GM18526 (cell line): ENCODE data around the gene AP1G1.

Experiments
- POLR2A ChIP-seq: IDR thresholded peaks from 3 replicates; pipeline ENCODE4 v1.6.1; 2011; ENCODE audit not compliant: insufficient read length; ENCODE audit errors: extremely low read depth

The AP1G1 gene

GRCh38 chr16:71726476-71727315, 81.9 kb downstream of the AP1G1 start:
- no peak for TF ChIP-seq POLR2A

GRCh38 chr16:71724320-71724751, 84.3 kb downstream of the AP1G1 start, which contains the start of gene PHLPP2:
TSS of gene PHLPP2 (minus strand) at chr16:71724701. CDS start at chr16:71714795, 9,906 bp downstream.
- TF ChIP-seq POLR2A: no peak

DNA sequence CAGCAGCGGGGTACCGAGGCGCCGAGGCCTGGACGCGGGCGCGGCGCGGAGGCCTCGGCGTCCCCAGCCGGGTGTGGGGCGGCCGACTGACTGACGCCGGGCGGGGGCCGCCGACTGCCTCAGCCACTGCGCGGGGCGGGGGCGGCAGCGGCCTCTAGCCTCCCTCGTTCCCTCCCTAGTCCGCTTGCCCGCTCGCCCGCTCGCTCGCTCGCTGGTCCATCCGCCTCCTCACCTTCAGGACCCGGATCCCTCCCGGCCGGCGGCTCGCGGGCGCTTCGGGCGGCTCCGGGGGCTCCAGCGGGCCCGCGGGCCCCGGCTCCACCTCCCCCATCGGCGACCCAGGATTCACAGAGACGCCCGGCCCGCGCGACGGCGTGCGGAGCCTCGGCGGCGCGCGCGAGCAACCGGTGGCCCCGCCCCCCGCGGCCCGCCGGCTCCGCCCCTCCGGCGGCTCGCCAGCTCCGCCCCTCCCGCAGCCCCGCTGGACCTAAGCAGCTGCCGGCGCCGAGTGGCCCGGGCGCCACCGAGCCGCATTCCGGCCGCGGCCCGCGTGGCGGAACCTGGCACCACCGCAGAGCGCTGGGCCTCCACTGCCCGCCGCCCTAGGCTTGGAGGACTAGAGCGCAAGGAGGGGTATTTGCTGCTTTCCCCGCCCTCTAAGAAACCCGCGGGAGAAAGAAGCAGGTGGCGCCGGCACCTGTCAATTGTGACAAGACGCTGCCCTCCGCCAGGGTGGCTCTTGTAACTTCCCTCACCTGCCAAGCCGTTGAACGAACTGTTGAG, 84.9 kb downstream of the AP1G1 start:
- TF ChIP-seq POLR2A: peak; percentile 55

GRCh38 chr16:71722801-71723536, 85.7 kb downstream of the AP1G1 start:
- TF ChIP-seq POLR2A: no peak

DNA sequence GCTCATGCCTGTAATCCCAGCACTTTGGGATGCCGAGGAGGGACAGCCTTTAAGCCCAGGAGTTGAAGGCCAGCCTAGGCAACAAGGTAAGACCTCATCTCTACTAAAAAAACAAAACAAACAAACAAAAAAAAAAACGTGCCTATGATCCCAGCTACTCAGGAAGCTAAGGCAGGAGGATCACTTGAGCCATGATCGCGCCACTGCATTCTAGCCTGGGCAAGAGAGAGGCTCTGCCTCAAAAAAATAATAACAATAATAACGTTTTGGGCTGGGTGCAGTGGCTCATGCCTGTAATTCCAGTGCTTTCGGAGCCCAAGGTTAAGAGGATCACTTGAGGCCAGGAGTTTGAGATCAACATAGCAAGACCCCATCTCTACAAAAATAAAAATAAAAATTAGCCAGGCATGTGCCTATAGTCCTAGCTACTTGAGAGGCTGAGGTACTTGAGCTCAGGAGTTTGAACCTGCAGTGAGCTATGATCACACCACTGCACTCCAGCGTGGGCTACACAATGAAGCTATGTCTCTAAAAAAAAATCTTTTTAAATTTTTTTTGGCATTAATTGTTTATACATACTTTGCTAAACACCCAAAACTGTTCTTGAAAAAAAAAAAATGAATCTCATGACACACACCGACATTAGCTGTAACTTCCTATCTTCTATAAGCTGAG, 87.4 kb downstream of the AP1G1 start:
- no peak for TF ChIP-seq POLR2A

- no peak for TF ChIP-seq POLR2A
These were observed 96.1 kb downstream of the AP1G1 start for GRCh38 chr16:71712501-71712900.

GRCh38 chr16:71711789-71712188, 96.8 kb downstream of the AP1G1 start:
- TF ChIP-seq POLR2A: no peak

- no peak for TF ChIP-seq POLR2A
These were observed 99.3 kb downstream of the AP1G1 start for GRCh38 chr16:71709229-71709781.

GRCh38 chr16:71708696-71709095, 99.9 kb downstream of the AP1G1 start:
- TF ChIP-seq POLR2A: no peak

- no peak for TF ChIP-seq POLR2A
These were observed 101.4 kb downstream of the AP1G1 start for GRCh38 chr16:71707199-71707598.

DNA sequence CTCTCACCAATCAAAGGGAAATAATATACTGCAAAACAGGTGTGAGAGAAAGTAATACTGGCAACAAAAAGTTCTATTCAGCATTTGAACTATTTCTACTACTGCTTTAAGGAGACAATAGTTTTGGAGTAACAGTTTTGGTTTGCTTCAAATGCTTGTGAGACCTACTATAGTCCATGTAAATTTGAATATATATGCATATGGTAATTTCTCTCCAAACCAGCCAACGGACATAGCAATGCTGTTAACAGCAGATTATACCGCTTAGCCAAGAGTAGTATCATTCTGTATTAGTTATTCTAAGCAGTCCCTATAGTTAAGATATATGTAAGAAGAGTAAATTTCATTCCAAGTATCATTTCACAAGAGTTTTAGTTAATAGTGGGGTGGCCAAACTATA, 102.6 kb downstream of the AP1G1 start:
- no peak for TF ChIP-seq POLR2A

GRCh38 chr16:71703333-71703732, 105.3 kb downstream of the AP1G1 start:
- TF ChIP-seq POLR2A: no peak

DNA sequence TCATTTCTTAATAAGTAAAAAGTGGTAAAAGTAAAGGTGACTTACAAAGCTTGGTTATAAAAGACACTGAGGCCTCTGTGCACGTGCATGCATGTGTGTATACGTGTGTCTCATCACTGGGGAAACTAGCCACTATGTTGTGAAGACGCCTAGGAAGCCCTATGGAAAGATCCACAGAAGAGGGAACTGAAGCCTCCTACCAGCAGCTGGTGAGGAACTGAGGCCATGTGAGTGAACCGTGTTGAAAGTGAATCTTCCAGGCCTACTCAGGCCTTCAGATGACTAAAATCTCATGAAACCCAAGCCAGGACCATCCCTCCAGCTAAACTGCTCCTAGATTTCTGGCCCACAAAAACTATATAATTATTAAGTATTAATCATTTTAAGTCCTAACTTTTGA, 107.8 kb downstream of the AP1G1 start:
- no peak for TF ChIP-seq POLR2A

- TF ChIP-seq POLR2A: no peak
These were observed 110.1 kb downstream of the AP1G1 start for GRCh38 chr16:71698491-71698890.

DNA sequence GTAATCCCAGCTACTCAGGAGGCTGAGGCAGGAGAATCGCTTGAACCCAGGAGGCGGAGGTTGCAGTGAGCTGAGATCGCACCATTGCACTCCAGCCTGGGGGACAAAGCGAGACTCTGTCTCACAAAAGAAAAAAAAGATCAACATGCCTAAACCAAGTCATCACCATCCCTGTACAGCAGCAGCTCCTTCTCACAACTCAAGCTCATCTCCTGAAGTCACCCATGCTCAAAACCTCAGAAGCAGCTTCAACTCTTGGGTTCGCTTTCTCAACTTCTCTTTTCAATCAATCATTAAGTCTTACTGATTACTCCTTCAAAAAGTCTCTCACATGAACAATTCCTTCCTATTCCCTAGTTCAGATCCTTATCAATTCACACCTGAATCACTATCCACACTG, 115.5 kb downstream of the AP1G1 start:
- TF ChIP-seq POLR2A: no peak

GRCh38 chr16:71689901-71690300, 118.7 kb downstream of the AP1G1 start:
- TF ChIP-seq POLR2A: no peak
